HepG2 (cell line): Measurements from ENCODE around the gene ATAD3A. TPM values are rescaled to one million over a fixed set of nuclear protein-coding genes. Genes with fewer than 3 reads are reported as not detected.

Experiments
- DPF2 ChIP-seq: sonication (generic); formaldehyde crosslinking; IDR thresholded peaks from 2 replicates; pipeline ENCODE4 v1.4.0; 2020; ENCODE audit warnings: mild to moderate bottlenecking, low read depth, missing genetic modification reagents, borderline replicate concordance
- FIP1L1 ChIP-seq: fragments of 200-400 bp; formaldehyde crosslinking; IDR thresholded peaks from 2 replicates; pipeline ENCODE4 v1.6.1; 2018; ENCODE audit warnings: low read depth, mild to moderate bottlenecking, low read length, moderate library complexity, borderline replicate concordance; ENCODE audit not compliant: insufficient read depth
- HOXA5 ChIP-seq: sonication (generic); formaldehyde crosslinking; IDR thresholded peaks from 2 replicates; pipeline ENCODE4 v1.4.0; 2020; ENCODE audit warnings: missing genetic modification reagents
- KDM3A ChIP-seq: IDR thresholded peaks from 2 replicates; pipeline ENCODE4 v1.6.1; 2018; ENCODE audit warnings: low read depth, missing compliant biosample characterization
- LCORL ChIP-seq, 2 experiments: fragments of 450-650 bp in 1 of 2; sonication (generic) in 1 of 2; formaldehyde crosslinking in 1 of 2; IDR thresholded peaks; 2 replicates each; pipeline versions ENCODE4 v1.5.0 to v1.6.1; 2017 to 2020; ENCODE audit warnings: antibody characterized with exemption in 1 of 2, missing genetic modification reagents in 1 of 2
- MEF2D ChIP-seq: sonication (generic); formaldehyde crosslinking; IDR thresholded peaks from 2 replicates; pipeline ENCODE4 v1.5.1; 2020; ENCODE audit warnings: mild to moderate bottlenecking, missing genetic modification reagents
- NFE2L2 ChIP-seq: fragments of 150-350 bp; IDR thresholded peaks from 2 replicates; pipeline ENCODE4 v1.6.1; 2014; ENCODE audit warnings: low read length
- RBM39 ChIP-seq: fragments of 200-400 bp; formaldehyde crosslinking; IDR thresholded peaks from one replicate; pipeline ENCODE4 v1.6.1; 2018; ENCODE audit warnings: antibody characterized with exemption, mild to moderate bottlenecking, low read depth, low read length; ENCODE audit not compliant: poor library complexity, severe bottlenecking
- TMF1 ChIP-seq: sonication (generic); formaldehyde crosslinking; IDR thresholded peaks from 2 replicates; pipeline ENCODE4 v1.8.1; 2022; ENCODE audit warnings: low read depth, missing genetic modification reagents
- ZNF17 ChIP-seq: sonication (generic); formaldehyde crosslinking; IDR thresholded peaks from 2 replicates; pipeline ENCODE4 v1.5.0; 2020; ENCODE audit warnings: mild to moderate bottlenecking, missing genetic modification reagents
- ZNF33B ChIP-seq: sonication (generic); formaldehyde crosslinking; IDR thresholded peaks from 2 replicates; pipeline ENCODE4 v1.5.1; 2020; ENCODE audit warnings: mild to moderate bottlenecking, missing genetic modification reagents
- ZNF446 ChIP-seq: sonication (generic); formaldehyde crosslinking; IDR thresholded peaks from 2 replicates; pipeline ENCODE4 v1.5.0; 2020; ENCODE audit warnings: mild to moderate bottlenecking, missing genetic modification reagents
- ZNF7 ChIP-seq: IDR thresholded peaks from 2 replicates; pipeline ENCODE4 v1.6.1; 2016; ENCODE audit warnings: missing biosample characterization, missing genetic modification reagents
- ZNF724P ChIP-seq: sonication (generic); formaldehyde crosslinking; IDR thresholded peaks from 2 replicates; pipeline ENCODE4 v1.8.0; 2022; ENCODE audit warnings: missing genetic modification reagents, borderline replicate concordance
- ZNF737 ChIP-seq: sonication (generic); formaldehyde crosslinking; IDR thresholded peaks from 2 replicates; pipeline ENCODE4 v1.5.0; 2020; ENCODE audit warnings: missing genetic modification reagents, mild to moderate bottlenecking, borderline replicate concordance
- ZSCAN21 ChIP-seq: sonication (generic); formaldehyde crosslinking; IDR thresholded peaks from 2 replicates; pipeline ENCODE4 v1.8.0; 2022; ENCODE audit warnings: mild to moderate bottlenecking, missing genetic modification reagents, moderate library complexity, borderline replicate concordance
- polyA plus RNA-seq, 8 experiments: library from polyadenylated mRNA; depleted of rRNA in 3 of 8; stranded (reverse) in 7 of 8; unstranded in 1 of 8; fragments of >200 nt; fragmentation: Illumina TruSeq in 4 of 8; extraction: Trizol in 4 of 8; gene quantifications; 2 replicates each; pipeline versions ENCODE4 v1.2.1 to v1.2.3, GENCODE V29; 2011 to 2016; ENCODE audit warnings: low read depth in 4 of 8, missing spikeins in 1 of 8, mixed read lengths in 1 of 8; ENCODE audit not compliant: insufficient read depth in 1 of 8
- total RNA-seq, 5 experiments: library from RNA; depleted of rRNA; stranded (reverse); fragments of >200 nt; fragmentation: Illumina TruSeq; extraction: Trizol; gene quantifications; 2 replicates each; pipeline ENCODE4 v1.2.3, GENCODE V29; 2016; ENCODE audit warnings: low read depth in 1 of 5
- TF ChIP-seq, protein P1 (sequence below): sonication (generic); formaldehyde crosslinking; IDR thresholded peaks from 2 replicates; pipeline ENCODE4 v1.5.0; 2020; ENCODE audit warnings: mild to moderate bottlenecking, missing genetic modification reagents
- TF ChIP-seq, protein P2 (sequence below): sonication (generic); formaldehyde crosslinking; IDR thresholded peaks from 2 replicates; pipeline ENCODE4 v1.4.0; 2020; ENCODE audit warnings: missing genetic modification reagents
- TF ChIP-seq, protein P3 (sequence below): sonication (generic); formaldehyde crosslinking; IDR thresholded peaks from 2 replicates; pipeline ENCODE4 v1.4.0; 2020; ENCODE audit warnings: missing genetic modification reagents, borderline replicate concordance
- TF ChIP-seq, protein P4 (sequence below): sonication (generic); formaldehyde crosslinking; IDR thresholded peaks from 2 replicates; pipeline ENCODE4 v1.4.0; 2020; ENCODE audit warnings: missing genetic modification reagents

ATAD3A gene
- total and polyA plus RNA-seq, 2 of the 13 experiments (the other 11 are each of a cell fraction or from before 2014, with no cell fraction given), result 10.6 to 49.0 TPM

DNA sequence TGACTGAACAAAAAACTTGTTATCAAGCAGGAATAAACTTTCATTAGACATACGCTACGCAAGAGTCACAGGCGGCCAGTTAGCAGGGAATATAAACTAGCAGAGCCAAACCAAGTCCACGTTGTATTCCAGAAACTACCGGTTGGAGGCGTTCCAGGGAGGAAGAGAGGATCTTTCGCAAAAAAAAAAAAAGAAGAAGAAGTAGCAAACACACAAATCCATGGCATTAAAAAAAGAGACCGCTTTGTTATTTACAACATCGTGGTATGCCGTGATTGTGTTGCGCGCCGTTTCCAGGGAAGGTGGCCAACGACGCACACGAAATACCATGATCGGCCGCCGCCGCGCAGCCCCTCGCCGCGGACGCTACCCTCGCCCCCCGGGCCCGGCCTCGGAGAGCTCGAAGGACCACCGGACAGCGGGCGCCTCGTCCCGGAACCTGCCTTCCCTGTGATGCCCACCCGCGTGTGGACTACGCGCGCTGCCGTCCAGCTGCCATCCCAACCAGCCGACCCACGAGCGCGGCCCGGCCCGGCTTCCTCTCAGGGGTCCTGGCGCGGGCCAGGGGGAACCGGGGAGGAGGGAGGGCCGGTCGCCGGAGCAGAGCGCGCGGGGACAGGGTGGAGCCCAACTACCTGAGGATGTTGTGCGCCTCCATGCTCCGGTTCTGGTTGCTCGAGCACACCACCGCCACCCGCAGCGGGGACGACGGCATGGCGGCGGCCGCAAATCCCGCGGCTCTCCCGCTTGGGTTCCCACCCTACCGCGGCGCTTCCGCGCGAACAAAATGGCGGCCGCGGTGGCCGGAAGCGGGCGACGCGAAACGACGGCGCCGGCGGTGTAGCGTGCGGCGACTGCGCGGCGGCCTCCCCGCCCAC lies 62.1 kb downstream of the ATAD3A start (continued):
- no peak for TF ChIP-seq ZNF17 (CRISPR knock-in tag)
- no peak for TF ChIP-seq ZNF737 (CRISPR knock-in tag)
- TF ChIP-seq, protein P1, sequence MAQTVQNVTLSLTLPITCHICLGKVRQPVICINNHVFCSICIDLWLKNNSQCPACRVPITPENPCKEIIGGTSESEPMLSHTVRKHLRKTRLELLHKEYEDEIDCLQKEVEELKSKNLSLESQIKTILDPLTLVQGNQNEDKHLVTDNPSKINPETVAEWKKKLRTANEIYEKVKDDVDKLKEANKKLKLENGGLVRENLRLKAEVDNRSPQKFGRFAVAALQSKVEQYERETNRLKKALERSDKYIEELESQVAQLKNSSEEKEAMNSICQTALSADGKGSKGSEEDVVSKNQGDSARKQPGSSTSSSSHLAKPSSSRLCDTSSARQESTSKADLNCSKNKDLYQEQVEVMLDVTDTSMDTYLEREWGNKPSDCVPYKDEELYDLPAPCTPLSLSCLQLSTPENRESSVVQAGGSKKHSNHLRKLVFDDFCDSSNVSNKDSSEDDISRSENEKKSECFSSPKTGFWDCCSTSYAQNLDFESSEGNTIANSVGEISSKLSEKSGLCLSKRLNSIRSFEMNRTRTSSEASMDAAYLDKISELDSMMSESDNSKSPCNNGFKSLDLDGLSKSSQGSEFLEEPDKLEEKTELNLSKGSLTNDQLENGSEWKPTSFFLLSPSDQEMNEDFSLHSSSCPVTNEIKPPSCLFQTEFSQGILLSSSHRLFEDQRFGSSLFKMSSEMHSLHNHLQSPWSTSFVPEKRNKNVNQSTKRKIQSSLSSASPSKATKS (CRISPR knock-in tag), result no peak
- TF ChIP-seq NFE2L2, result no peak
- no peak for TF ChIP-seq FIP1L1
- no peak for TF ChIP-seq HOXA5 (CRISPR knock-in tag)
- TF ChIP-seq ZNF724P (CRISPR knock-in tag), result no peak
- peak; percentile 87 for TF ChIP-seq ZSCAN21 (CRISPR knock-in tag)
- no peak for TF ChIP-seq DPF2 (CRISPR knock-in tag)
- no peak for TF ChIP-seq TMF1
- TF ChIP-seq ZNF446, result peak; percentile 40; the same call in 1 of the 2 replicates
- TF ChIP-seq, protein P2, sequence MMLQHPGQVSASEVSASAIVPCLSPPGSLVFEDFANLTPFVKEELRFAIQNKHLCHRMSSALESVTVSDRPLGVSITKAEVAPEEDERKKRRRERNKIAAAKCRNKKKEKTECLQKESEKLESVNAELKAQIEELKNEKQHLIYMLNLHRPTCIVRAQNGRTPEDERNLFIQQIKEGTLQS (CRISPR knock-in tag), result no peak
- TF ChIP-seq LCORL (IDR thresholded peaks at IDR 0.05), result no peak
- 0 out of 2 replicates have a peak, but pooled peaks have one; percentile 28 for TF ChIP-seq LCORL (CRISPR knock-in tag; IDR thresholded peaks at IDR 0.05)
- TF ChIP-seq, protein P3, sequence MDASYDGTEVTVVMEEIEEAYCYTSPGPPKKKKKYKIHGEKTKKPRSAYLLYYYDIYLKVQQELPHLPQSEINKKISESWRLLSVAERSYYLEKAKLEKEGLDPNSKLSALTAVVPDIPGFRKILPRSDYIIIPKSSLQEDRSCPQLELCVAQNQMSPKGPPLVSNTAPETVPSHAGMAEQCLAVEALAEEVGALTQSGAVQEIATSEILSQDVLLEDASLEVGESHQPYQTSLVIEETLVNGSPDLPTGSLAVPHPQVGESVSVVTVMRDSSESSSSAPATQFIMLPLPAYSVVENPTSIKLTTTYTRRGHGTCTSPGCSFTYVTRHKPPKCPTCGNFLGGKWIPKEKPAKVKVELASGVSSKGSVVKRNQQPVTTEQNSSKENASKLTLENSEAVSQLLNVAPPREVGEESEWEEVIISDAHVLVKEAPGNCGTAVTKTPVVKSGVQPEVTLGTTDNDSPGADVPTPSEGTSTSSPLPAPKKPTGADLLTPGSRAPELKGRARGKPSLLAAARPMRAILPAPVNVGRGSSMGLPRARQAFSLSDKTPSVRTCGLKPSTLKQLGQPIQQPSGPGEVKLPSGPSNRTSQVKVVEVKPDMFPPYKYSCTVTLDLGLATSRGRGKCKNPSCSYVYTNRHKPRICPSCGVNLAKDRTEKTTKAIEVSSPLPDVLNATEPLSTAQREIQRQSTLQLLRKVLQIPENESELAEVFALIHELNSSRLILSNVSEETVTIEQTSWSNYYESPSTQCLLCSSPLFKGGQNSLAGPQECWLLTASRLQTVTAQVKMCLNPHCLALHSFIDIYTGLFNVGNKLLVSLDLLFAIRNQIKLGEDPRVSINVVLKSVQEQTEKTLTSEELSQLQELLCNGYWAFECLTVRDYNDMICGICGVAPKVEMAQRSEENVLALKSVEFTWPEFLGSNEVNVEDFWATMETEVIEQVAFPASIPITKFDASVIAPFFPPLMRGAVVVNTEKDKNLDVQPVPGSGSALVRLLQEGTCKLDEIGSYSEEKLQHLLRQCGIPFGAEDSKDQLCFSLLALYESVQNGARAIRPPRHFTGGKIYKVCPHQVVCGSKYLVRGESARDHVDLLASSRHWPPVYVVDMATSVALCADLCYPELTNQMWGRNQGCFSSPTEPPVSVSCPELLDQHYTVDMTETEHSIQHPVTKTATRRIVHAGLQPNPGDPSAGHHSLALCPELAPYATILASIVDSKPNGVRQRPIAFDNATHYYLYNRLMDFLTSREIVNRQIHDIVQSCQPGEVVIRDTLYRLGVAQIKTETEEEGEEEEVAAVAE, result no peak
- TF ChIP-seq, protein P4, sequence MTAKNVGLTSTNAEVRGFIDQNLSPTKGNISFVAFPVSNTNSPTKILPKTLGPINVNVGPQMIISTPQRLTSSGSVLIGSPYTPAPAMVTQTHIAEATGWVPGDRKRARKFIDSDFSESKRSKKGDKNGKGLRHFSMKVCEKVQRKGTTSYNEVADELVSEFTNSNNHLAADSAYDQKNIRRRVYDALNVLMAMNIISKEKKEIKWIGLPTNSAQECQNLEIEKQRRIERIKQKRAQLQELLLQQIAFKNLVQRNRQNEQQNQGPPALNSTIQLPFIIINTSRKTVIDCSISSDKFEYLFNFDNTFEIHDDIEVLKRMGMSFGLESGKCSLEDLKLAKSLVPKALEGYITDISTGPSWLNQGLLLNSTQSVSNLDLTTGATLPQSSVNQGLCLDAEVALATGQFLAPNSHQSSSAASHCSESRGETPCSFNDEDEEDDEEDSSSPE (CRISPR knock-in tag), result no peak
- peak; percentile 39 for TF ChIP-seq RBM39
- TF ChIP-seq ZNF33B (CRISPR knock-in tag), result no peak
- TF ChIP-seq KDM3A, result no peak
- TF ChIP-seq MEF2D (CRISPR knock-in tag), result no peak
- no peak for TF ChIP-seq ZNF7
